ENCODE data around the gene XYLB.

Gene XYLB

DNA sequence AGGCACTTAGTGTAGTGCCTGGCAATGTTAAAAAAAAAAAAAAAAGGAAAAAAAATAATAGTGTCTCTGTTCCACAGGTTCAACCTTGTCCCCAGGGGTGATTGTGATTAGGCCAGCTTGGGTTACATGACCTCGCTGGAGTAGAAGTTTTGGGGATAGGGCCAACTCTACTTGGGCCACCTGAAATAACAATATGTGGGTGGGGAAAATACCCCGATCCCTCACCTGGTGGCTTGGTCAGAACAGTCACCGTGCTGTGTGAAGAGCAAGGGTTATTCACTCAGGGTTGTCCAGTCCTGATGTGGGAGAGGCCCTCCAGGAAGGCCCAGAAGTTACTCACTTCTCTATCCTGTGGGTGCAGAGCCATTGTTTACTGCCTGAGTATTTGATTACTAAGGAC is 19.5 kb downstream of the XYLB start:
- TF ChIP-seq, protein P1, sequence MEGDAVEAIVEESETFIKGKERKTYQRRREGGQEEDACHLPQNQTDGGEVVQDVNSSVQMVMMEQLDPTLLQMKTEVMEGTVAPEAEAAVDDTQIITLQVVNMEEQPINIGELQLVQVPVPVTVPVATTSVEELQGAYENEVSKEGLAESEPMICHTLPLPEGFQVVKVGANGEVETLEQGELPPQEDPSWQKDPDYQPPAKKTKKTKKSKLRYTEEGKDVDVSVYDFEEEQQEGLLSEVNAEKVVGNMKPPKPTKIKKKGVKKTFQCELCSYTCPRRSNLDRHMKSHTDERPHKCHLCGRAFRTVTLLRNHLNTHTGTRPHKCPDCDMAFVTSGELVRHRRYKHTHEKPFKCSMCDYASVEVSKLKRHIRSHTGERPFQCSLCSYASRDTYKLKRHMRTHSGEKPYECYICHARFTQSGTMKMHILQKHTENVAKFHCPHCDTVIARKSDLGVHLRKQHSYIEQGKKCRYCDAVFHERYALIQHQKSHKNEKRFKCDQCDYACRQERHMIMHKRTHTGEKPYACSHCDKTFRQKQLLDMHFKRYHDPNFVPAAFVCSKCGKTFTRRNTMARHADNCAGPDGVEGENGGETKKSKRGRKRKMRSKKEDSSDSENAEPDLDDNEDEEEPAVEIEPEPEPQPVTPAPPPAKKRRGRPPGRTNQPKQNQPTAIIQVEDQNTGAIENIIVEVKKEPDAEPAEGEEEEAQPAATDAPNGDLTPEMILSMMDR (conservative IDR thresholded peaks at IDR 0.05) = no peak
- TF ChIP-seq ZFX (IDR thresholded peaks at IDR 0.05) = no peak
- no peak overlapping the region for H3K27ac ChIP-seq

DNA sequence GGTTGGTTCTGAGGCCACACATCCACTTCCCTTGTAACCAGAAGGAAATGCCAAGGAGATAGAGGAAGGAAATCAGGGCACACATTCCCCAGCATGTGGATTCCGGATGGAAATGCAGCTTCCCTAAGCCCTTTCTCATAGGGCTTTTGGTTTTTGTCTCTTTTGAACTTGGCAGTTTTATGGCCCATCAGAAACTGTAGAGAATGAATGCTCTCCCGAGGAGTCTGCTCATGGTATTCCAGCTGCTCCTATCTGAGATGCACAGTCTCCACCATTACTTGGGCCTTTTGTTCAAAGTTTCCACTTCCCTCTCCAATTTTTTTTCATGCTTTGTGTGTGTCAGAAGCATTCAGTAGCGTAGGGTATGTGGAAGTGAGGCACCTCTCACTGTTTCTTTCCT is 21.2 kb downstream of the XYLB start:
- no peak overlapping the region for H3K27ac ChIP-seq
- TF ChIP-seq, protein P1 (conservative IDR thresholded peaks at IDR 0.05) = no peak
- no peak for TF ChIP-seq ZFX (IDR thresholded peaks at IDR 0.05)

DNA sequence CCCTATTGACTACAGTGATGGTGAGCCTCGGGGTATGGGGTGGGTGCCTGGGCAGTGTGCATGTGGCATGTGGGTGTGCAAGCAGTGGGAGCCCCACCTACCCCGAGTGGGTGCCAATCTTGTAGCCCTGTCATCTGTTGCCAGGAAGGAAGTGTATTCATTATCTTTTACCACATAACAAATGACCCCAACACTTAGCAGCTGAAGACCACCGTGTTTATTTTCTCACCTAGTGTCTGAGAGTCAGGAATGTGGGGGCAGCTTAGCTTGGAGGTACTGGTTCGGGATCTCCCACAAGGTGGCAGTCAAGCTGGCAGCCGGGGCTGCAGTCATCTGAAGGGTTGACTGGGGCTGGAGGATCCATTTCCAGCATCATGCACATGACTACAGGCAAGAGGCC is 21.7 kb downstream of the XYLB start:
- TF ChIP-seq ZFX (IDR thresholded peaks at IDR 0.05) = no peak
- TF ChIP-seq, protein P1 (conservative IDR thresholded peaks at IDR 0.05) = no peak
- no peak overlapping the region for H3K27ac ChIP-seq

DNA sequence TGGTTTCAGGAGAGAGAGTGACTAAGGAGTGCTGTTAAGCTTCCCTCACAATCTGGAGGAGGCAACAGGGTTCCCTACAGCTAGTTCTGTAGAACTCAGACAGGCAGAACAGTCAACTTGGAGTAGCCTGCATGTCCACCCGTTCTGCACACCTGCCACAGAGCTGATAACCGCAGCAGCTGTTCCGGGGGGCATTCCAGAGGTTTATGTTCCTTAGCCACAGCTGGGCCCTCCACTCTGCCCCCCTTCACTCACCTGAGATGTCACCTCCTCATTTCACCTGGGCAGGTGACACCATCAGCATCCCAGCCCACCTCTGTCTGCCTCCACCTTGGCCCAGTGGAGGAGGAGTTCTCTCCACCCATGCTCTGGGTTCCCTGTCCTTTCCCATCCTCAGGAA is 22.6 kb downstream of the XYLB start:
- H3K27ac ChIP-seq = no peak overlapping the region
- TF ChIP-seq, protein P1 (conservative IDR thresholded peaks at IDR 0.05) = no peak
- no peak for TF ChIP-seq ZFX (IDR thresholded peaks at IDR 0.05)

DNA sequence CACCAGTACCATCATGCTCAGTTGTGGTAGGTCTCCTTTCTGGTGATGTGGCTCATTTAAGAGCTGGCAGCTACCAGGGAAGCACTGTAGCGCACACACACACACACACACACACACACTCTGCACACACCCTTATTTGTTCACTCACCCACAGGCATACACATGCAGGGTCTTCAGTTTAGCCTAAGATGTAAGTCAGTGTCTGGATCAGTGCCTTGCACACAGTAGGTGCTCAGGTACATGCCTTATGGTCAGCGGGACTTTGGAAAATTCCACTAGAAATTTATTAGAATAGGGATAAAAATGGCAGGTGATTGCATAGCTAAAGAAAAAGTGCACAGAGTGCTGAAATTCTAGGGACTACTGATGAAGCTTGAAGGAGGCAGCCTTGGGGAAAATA is 23.6 kb downstream of the XYLB start:
- H3K27ac ChIP-seq = no peak overlapping the region
- TF ChIP-seq, protein P1 (conservative IDR thresholded peaks at IDR 0.05) = no peak

DNA sequence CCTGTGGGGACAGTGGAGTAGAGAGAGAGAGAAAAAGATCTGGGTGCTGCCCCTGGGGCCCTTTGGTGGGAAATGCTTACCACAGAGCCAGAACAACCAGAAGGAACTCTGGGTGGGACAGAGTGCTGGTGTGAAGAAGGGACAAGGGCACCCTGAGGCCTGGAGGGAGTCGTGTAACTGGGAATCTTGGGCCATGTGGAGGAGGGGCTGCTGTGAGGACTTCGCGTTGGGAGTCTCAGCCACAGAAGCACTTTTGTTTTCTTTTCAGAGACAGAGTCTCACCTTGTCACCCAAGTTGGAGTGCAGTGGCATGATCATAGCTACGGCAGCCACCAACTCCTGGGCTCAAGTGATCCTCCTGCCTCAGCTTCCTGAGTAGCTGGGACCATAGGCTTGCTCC is 24.3 kb downstream of the XYLB start:
- no peak overlapping the region for H3K27ac ChIP-seq
- TF ChIP-seq ZFX (IDR thresholded peaks at IDR 0.05) = no peak
- TF ChIP-seq, protein P1 (conservative IDR thresholded peaks at IDR 0.05) = no peak

DNA sequence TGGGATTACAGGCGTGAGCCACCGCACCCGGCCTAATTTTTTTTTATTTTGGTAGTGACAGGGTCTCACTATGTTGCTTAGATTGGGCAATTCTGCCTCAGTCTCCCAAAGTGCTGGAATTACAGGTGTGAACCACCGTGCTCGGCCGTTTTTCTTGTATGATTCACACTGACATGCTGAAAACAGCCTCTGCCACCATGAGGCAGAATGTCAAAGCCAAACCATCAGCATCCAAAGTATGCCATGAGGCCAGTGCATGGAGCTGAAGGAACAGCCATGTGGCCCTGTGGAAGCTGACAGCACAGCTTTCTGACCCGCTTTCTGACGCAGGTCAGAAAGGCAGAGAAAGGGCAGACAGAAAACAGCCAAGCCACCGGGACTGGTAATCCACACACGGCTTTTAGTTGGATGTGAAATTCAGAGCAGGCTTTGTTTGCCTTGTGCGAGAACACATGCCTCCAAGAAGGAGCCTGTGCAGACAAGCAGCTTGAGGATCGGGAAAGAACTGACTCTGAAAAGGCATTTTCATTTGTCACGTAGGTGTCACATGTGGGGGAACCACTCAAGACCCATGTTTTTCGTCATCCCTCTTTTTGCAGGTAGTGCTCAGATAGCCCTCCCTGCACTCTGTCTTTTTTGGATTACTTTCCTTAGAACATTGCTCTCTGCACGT is 25.1 kb downstream of the XYLB start:
- TF ChIP-seq ZFX (IDR thresholded peaks at IDR 0.05) = no peak
- TF ChIP-seq, protein P1 (conservative IDR thresholded peaks at IDR 0.05) = no peak
- H3K27ac ChIP-seq = no peak overlapping the region

Data from C4-2B (cell line).